Sigmoid colon (tissue), 4 donors: ENCODE results near the gene GALNT13.

Experiments used
- CTCF ChIP-seq, 4 experiments: fragments of 450-650 bp in 3 of 4; fragments of 200-600 bp in 1 of 4; IDR thresholded peaks; one replicate each; pipeline ENCODE4 v1.5.1; 2016 to 2019; ENCODE audit warnings: antibody characterized with exemption in 4 of 4, mild to moderate bottlenecking in 3 of 4, moderate library complexity in 2 of 4
- EP300 ChIP-seq, 4 donors: sonication (generic); formaldehyde crosslinking; IDR thresholded peaks; one replicate each; pipeline ENCODE4 v1.6.1; 2017; ENCODE audit warnings: antibody characterized with exemption in 4 of 4
- POLR2A ChIP-seq, 2 donors: fragments of 450-650 bp; IDR thresholded peaks; one replicate each; pipeline ENCODE4 v1.6.1; 2016; ENCODE audit warnings: antibody characterized with exemption in 2 of 2, mild to moderate bottlenecking in 2 of 2, moderate library complexity in 2 of 2
- POLR2AphosphoS5 ChIP-seq, 4 donors: sonication (generic); formaldehyde crosslinking; IDR thresholded peaks; one replicate each; pipeline ENCODE4 v1.6.1; 2017; ENCODE audit warnings: antibody characterized with exemption in 4 of 4

- TF ChIP-seq CTCF (IDR thresholded peaks at IDR 0.05) (no peak), POLR2AphosphoS5 (IDR thresholded peaks at IDR 0.05) (no peak), POLR2A (IDR thresholded peaks at IDR 0.05) (no peak), EP300 (IDR thresholded peaks at IDR 0.05) (no peak)
Observed at GRCh38 chr2:154394600-154394999, 522.9 kb downstream of the GALNT13 start.
